NCI-H82 treated with DMSO at 0.1 percent for 48 hours (cell line): ENCODE results near the gene KCNJ18.
"Not testable (repeated sequence)": the region's sequence is repeated elsewhere in the genome, so short reads cannot be mapped to it uniquely, and the experiment has no call there.

Experiments used
- DNase-seq: peaks from one replicate; lab custom pipeline; 2025; ENCODE audit not compliant: unreplicated experiment; lab: John Stamatoyannopoulos, UW

KCNJ18 gene

DNA sequence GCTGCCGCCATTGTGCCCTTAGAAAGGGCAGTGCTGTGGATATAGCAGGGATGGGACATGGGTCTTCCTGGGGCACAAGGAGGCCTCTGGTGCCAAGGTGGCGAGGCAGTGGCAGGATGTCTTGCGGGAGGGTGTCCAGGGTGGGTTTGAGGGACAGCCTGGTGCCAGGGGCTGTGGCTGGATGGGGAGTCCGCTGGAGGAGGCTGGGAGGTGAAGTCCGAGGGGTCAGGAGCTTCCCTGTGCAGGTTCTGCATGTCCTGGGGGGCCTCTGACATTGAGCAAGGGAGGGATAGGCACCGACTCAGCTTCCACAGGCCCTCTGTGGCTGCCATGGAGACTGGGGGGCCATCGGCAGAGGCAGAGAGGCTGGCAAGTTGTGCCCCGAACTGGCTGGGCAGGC lies 9.7 kb downstream of the KCNJ18 start:
- DNase-seq: not testable (repeated sequence)

DNA sequence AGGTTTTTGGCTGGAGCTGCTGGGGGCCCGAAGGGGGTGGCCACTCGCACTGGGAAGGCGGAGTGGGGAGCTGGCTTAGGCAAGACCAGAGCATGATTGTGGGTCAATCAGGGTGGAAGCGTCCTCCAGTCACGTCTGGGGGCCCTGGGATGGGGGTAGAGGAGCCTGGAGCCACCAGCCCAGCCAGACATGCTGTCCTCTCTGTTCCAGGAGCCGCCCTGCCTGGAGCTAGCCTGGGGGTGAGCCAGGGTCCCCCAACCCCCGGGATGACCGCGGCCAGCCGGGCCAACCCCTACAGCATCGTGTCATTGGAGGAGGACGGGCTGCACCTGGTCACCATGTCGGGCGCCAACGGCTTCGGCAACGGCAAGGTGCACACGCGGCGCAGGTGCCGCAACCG lies 10.2 kb downstream of the KCNJ18 start:
- not testable (repeated sequence) for DNase-seq

DNA sequence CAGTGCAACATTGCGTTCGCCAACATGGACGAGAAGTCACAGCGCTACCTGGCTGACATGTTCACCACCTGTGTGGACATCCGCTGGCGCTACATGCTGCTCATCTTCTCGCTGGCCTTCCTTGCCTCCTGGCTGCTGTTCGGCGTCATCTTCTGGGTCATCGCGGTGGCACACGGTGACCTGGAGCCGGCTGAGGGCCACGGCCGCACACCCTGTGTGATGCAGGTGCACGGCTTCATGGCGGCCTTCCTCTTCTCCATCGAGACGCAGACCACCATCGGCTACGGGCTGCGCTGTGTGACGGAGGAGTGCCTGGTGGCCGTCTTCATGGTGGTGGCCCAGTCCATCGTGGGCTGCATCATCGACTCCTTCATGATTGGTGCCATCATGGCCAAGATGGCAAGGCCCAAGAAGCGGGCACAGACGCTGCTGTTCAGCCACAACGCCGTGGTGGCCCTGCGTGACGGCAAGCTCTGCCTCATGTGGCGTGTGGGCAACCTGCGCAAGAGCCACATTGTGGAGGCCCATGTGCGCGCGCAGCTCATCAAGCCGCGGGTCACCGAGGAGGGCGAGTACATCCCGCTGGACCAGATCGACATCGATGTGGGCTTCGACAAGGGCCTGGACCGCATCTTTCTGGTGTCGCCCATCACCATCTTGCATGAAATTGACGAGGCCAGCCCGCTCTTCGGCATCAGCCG lies 10.8 kb downstream of the KCNJ18 start:
- DNase-seq: not testable (repeated sequence)

DNA sequence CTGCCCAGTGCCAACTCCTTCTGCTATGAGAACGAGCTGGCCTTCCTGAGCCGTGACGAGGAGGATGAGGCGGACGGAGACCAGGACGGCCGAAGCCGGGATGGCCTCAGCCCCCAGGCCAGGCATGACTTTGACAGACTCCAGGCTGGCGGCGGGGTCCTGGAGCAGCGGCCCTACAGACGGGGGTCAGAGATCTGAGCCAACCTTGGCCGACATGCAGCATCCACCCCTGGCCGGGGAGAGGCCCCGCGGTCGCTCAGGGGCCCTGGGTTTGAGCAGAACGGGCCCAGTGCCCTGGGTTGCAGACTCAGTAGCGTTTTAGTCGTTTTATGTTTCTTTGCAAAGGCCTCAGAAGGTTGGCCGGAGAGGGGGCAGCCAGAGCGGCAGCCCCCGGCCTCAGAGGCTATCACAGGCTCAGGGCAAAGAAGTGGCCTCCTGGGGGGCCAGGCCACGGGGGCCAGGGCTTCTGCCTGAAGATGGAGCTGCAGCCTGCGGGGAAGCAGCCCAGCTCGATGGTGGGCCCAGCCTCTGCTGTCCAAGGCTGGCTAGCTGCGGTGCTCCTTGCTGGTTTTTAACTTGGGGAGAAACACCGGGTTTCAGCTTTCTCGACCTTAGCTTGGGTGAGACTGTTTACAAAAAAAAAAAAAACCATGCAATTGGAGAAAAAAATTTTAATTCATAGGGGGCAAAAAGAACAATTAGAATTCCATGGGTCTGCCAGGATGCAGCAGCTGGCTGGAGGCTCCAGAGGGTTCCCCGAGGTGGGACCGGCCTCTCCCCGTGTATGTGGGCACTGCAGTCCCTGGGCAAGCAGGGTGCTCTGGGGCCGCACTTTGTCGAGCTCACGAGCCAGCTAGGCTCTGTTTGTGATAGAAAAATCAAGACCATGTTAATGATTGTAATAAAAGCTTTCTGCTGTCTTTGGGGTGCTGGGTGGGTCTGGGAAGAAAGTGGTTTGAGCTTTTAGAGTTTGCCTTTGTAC lies 11.9 kb downstream of the KCNJ18 start:
- DNase-seq: not testable (repeated sequence)

DNA sequence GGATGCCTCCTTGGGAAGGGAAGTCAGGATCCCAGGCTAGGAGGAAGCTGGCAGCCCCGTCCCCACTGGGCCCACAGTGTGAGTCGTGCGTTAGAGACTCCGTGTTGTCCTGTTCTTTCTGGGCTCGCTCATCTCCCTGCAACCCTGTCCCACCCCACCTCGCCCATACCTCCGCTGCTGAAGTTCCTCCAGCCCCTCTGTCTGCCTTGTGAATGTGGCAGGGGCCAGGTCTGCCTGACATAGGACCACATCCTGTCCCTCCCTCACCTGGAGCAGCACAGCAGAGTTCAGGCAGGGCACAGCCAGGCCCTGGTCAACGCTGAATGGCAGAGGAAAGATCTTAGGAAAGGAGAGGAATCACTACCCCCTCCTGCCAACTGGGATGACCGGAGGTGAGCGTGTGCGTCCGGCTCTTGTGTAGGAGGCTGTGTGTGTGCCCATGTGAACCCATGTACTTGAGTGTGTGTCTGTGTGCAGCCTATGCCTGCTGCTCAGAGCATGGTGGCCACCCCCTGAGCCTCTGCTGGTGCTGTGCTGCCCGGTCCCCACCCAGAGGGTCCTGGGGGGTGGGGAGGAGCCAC lies 12.8 kb downstream of the KCNJ18 start:
- no peak for DNase-seq

DNA sequence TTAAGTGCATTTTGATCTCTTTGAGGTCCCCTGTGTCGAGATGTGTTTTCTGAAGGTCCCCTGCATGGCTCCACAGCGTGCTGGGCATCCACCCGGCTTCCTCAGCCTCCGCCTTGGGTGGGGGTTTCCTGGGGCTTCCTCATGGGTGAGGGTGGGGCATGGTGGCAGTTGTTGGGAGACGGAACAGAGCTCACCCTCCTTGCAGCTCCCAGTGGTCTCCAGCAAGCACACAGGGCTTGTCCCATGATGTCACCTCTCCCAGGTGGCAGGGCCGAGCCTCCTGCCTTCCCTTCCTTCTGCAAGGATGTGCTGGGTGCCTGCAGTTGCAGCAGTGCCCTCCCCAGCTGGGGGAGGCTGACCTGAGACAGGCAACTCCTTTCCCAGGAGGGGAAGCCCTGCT lies 13.4 kb downstream of the KCNJ18 start:
- not testable (repeated sequence) for DNase-seq

DNA sequence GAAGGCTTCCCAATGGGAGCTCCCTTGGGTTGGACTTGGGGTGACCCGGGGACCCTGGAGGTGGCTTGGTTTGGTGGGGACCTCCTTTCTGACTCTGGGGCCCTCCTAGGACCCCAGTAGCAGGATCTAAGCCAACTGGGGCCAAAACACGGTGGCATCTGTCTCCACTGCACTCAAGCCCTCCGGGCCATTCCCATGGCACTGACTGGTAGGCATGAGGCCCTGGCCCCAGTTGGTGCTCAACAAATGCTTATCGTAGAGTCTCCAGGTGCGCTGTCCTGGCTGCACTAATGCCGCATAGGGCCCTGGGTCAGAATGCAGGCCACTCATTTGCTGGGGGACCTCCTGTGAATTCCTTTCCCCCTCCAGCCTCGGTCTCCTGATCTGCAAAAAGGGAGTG lies 14.2 kb downstream of the KCNJ18 start:
- not testable (repeated sequence) for DNase-seq

DNA sequence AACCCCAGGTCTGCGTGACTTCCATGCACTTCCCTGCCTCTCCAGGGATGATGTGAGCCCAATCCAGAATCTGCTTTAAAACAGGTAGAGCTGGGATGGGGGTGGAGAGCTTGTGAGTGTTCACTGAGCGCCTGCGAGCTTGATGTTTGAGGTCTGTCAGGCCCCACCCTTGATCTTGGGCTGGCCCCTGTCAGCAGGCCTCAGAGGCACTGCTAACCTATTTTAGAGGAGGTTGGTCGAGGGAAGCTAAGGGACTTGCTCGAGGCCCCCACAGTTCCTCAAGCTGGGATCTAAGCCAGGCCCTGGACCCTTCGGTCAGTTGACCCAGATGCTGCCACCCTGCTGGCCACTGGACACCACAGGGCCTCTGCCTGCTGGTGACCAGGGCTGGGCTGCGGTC lies 14.8 kb downstream of the KCNJ18 start:
- DNase-seq: not testable (repeated sequence)

DNA sequence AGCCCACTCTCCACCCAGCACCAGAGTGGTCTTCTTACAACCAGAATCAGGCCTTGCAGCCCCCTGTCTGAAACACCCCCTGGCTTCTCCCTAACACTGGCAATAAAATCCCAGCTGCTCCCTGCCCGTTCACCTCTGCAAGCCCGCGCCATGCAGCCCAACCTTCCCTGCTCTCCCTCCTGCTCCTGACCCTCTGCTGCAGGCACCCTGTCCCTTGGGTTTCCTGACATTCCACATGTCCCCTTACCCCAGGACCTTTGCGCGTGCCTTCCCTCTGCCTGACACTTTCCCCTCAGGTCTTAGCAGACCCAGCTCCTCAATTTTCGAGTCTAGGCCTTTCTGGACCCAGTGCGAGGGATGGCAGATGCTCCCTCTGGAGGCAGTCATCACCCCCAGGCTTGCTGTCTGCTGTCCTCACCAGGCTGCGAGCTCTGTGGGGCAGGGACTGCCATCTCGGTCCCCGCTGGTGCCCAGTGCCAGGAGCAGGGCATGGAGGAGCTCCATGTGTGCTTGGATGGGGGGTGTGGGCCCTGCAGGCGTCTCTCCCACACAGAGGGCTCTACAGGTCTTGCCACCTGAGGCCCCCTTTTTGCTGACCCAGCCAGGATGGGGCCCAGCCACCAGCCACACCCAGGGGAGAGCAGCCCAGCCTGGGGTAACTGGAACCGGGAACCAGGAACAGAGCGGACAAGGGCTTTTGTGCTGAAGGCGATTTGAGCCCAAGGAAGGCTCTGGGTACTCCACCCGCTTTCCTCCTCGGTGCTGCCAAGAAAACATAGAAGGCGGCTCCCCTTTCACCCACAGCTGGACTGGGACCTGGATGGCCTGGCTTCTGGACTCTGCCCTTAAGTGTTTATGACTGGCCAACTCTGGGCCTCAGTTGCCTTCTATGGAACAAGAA lies 15.6 kb downstream of the KCNJ18 start:
- not testable (repeated sequence) for DNase-seq

DNA sequence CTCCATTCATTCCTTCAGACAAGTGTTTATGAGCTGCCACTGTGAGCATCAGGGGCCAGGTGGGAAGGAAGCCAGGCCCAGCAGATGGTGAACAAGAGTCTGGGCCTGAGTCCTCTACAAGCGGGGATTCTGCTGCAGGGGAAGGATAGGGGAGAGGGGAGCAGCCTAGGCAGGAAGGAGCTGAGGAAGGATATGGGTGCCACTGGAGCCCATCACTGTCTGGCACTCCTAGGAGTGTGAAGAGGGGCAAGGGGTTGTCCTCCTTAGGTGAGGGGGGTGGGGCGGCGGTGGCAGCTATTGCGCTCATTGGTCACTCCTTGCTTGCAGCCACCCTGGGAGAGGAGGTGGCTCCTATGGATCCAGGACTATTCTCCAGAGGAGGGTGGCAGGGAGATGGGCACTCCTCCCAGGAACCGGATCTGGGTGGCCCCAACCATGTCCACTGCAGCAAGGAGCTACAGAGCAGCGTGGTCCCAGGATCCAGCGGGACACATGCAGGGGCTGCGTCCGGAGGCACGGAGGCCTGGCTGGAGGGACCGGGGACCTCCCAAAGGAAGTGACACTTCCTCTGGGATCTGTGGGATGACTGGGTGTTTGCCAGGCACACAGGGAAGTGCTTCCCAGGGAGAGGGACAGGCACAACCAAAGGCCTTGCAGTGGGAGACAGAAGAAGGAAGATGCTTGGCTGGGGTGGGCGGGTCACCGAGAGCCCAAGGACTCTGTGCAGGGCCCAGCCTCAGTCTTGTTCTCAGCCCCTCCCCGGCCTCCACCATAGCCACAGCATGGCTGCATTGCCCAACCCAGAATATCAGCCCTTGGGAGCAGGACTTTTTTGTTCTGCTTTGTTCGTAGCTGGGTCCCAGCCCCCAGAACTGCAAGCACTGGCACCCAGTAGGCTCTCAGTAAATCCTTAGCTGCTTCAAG lies 16.6 kb downstream of the KCNJ18 start:
- DNase-seq: not testable (repeated sequence)

DNA sequence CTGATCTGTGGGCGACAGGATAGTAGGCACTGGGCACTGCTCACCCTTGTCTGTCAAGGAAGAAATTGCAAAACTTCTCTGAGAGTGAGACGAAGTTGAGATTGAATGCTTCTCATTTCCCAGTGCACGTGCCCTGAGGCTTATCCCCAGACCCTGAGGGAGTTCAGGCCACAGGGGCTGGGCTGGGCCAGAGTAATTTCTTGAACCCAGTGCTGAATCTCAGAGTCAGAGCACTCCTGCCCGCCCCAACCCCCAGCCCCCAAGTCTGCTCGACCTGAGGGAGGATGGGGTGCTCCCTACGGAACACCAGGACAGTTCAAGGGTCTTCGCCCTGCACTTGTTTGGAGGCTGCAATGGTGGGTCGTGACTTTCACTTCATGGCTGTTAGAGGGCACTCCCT lies 17.7 kb downstream of the KCNJ18 start:
- DNase-seq: not testable (repeated sequence)

DNA sequence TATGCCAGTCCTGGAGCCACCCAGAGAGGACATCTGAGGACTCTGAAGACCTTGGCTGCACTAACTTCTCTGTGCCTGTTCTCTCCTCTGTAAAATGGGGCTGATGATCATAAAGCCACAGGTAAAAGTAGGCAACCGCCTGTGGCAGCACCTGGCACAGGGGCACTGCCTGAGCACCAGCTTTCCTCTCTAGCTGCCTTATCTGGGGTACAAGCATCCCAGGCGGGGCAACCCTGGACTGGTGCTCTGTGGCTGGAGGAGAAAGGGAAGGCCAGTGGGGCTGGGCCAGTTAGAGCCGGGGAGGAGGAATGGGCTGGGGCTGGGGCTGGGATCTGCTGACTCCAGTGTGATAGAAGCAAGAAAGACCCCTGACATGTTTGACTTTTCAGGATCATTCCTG lies 18.2 kb downstream of the KCNJ18 start:
- DNase-seq: not testable (repeated sequence)

DNA sequence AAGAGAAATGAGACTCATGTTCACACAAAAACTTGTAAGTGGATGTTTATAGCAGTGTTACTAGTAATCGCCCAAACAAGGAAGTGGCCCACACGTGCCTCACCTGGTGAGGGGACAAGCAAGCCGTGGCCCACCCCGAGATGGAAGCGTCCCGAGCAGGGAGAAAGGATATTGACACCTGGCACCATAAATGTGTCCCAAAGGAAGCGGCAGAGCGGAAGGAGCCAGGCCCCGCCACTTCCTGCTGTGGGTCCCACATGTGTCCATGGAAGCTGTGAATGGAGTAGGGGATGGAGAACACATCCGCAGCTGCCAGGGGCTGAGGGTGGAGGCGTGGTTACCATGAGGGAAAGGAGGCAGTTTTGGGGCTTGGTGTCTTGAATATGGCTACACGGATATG lies 18.9 kb downstream of the KCNJ18 start:
- DNase-seq: no peak

DNA sequence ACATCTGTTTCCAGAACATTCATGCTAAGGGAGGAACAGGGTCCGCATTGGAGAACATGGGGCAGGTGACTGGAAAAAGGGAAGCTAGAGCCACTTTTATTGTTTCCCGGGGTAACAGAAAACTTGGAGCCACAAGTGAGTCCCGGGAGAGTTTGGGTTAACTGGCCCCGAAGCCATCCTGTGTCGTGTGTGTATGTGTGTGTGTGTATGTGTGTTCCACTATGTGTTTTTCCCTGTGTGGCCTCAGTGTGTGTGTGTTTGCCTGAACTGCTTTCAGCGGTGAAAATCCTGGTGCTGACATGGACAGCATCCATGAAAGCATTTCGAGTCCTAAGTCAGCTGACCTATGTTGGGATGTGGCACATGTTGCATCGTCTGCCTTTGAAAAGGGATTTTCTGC lies 20.7 kb downstream of the KCNJ18 start:
- DNase-seq: not testable (repeated sequence)

DNA sequence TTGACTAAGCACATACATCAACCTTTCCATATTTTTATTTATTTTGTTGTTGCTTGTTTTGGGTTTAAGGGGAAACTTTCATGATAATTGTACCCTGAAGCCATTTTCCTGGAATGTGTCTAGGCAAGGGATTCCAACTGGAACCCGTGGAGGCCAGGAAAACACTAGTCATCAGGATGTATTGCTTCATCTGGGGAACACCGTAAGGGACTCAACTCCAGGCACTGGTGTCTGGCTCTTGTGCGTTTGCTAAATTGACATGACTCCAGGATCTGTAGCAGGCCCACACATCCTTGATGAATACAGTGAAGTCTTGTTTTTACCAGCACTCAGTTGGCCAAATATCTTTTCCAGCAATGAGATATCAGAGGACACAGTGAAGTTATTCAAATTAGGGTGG lies 21.3 kb downstream of the KCNJ18 start:
- DNase-seq: not testable (repeated sequence)

DNA sequence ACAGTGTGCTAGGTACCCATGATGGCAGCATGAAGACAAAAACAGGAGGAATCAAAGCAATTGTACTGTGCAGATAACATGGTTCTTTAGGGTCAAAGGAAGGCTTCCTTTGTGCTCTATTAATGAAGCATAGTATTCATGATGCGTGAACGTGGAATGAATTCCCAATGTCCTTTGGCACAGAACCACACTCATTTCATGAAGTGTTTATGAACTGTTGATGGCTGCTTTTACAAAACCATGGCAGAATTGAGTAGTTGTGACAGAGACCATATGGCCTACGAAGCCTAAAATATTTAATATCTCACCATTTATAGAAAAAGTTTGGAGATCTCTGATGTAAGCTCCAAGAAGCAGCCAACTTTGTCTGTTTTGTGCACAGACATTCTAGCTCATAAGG lies 22.4 kb downstream of the KCNJ18 start:
- not testable (repeated sequence) for DNase-seq

DNA sequence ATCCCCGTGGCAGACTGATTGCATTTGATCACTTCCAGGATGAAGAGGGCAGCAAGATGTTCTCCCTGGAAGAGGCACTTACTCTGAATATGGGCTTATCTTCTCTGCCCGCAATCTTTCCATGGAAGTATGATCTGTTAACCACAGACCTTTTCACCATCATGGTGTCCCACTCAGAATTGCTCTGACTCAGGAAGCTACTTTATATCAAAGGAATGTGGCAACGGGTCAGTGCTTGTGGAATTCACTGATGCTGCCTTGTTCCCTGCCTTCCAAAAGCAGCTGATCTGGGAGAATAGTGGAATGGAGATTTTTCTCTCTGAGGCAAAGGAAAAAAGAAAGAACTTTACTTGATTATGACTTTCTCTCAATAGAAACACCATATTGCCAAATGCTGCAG lies 23.6 kb downstream of the KCNJ18 start:
- not testable (repeated sequence) for DNase-seq

DNA sequence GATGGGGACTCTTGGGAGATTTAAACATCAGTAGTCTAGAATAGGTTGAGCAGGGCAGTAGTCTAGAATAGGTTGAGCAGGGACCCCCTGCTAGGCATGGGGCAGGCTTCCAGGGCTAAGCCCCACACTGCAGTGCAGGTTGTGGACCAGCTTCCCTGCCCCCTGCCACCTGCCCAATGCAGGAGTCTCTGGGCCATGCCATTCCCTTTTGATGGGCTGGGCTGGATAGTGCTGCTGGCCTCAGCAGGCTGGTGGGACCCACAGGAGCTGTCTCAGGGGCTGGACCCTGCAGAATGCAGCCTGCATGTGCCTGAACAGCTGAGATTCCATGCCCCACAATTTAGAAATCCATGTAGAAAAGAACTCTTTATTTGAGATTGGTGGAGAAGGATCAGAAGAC lies 26.6 kb downstream of the KCNJ18 start:
- not testable (repeated sequence) for DNase-seq

DNA sequence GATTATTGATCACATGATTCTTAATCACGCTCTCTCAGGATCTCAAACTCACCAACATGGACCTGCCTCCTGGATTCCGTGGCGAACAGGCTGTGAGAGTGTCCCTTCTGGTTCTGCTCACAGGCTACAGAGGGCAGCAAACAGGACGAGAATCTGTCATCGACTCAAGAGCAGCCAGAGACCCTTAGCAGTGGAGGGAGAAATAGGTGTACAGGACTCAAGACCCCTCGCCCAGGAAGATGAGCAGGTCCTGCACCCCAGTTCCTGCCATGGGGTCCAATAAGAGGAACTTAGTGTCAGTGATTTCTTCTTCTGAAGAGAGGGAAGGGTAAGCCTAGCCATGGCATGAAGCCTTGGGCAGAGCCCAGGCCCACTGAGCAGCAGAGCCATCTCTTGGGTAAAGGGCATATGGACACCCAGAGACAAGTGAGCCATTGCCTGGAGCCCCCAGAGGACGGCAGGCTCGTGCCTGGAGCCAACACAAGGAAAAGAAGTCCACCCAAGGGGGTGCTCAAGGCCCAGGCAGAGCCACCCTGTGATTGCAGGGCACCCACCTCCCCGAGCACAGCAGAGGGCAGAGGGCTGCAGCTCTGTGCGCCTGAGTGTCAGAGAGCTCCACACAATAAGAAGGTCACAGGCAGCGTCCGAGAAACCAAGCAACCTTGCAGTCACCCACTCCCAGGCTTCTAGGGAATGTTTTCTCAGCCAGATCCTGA lies 27.3 kb downstream of the KCNJ18 start:
- DNase-seq: not testable (repeated sequence)
